ENCODE data around the gene ZFP64.

Gene ZFP64

GRCh38 chr20:52131048-52131643 lies 60.4 kb downstream of the ZFP64 start:
- TF ChIP-seq SIN3A (IDR thresholded peaks at IDR 0.05; ENCODE audit: borderline replicate concordance, insufficient read depth, low read length) = no peak
- TF ChIP-seq REST (IDR thresholded peaks at IDR 0.05; ENCODE audit: insufficient read depth in 1 of 2, low read depth in 2 of 2, low read length in 2 of 2) = no peak
- TF ChIP-seq TAF1 (IDR thresholded peaks at IDR 0.05; ENCODE audit: borderline replicate concordance, insufficient read depth, low read length) = no peak
- no peak for TF ChIP-seq POLR2AphosphoS5 (IDR thresholded peaks at IDR 0.05; ENCODE audit: low read depth, low read length)
- no peak for TF ChIP-seq FOXP2 (optimal IDR thresholded peaks at IDR 0.05; ENCODE audit: borderline replicate concordance, extremely low read depth, extremely low read length, insufficient read depth)

- TF ChIP-seq SIN3A (IDR thresholded peaks at IDR 0.05; ENCODE audit: borderline replicate concordance, insufficient read depth, low read length) (no peak), TAF1 (IDR thresholded peaks at IDR 0.05; ENCODE audit: borderline replicate concordance, insufficient read depth, low read length) (no peak), POLR2AphosphoS5 (IDR thresholded peaks at IDR 0.05; ENCODE audit: low read depth, low read length) (no peak), FOXP2 (optimal IDR thresholded peaks at IDR 0.05; ENCODE audit: borderline replicate concordance, extremely low read depth, extremely low read length, insufficient read depth) (no peak), REST (IDR thresholded peaks at IDR 0.05; ENCODE audit: insufficient read depth in 1 of 2, low read depth in 2 of 2, low read length in 2 of 2) (no peak)
These were observed 61.2 kb downstream of the ZFP64 start for GRCh38 chr20:52130406-52130805.

- TF ChIP-seq TAF1 (IDR thresholded peaks at IDR 0.05; ENCODE audit: borderline replicate concordance, insufficient read depth, low read length) = no peak
- TF ChIP-seq POLR2AphosphoS5 (IDR thresholded peaks at IDR 0.05; ENCODE audit: low read depth, low read length) = no peak
- TF ChIP-seq REST (IDR thresholded peaks at IDR 0.05; ENCODE audit: insufficient read depth in 1 of 2, low read depth in 2 of 2, low read length in 2 of 2) = no peak
- TF ChIP-seq SIN3A (IDR thresholded peaks at IDR 0.05; ENCODE audit: borderline replicate concordance, insufficient read depth, low read length) = no peak
- no peak for TF ChIP-seq FOXP2 (optimal IDR thresholded peaks at IDR 0.05; ENCODE audit: borderline replicate concordance, extremely low read depth, extremely low read length, insufficient read depth)
These were observed 62.0 kb downstream of the ZFP64 start for GRCh38 chr20:52129611-52130010.

GRCh38 chr20:52127309-52127708 lies 64.3 kb downstream of the ZFP64 start:
- TF ChIP-seq SIN3A (IDR thresholded peaks at IDR 0.05; ENCODE audit: borderline replicate concordance, insufficient read depth, low read length) (no peak), FOXP2 (optimal IDR thresholded peaks at IDR 0.05; ENCODE audit: borderline replicate concordance, extremely low read depth, extremely low read length, insufficient read depth) (no peak), POLR2AphosphoS5 (IDR thresholded peaks at IDR 0.05; ENCODE audit: low read depth, low read length) (no peak), REST (IDR thresholded peaks at IDR 0.05; ENCODE audit: insufficient read depth in 1 of 2, low read depth in 2 of 2, low read length in 2 of 2) (no peak), TAF1 (IDR thresholded peaks at IDR 0.05; ENCODE audit: borderline replicate concordance, insufficient read depth, low read length) (no peak)

All from PFSK-1 (cell line).